ENCODE data around the gene FARS2.

Gene FARS2

GRCh38 chr6:5670381-5670780, 409.1 kb downstream of the FARS2 start:
- Histone ChIP-seq H3K36me3 (ENCODE audit: control insufficient read depth, insufficient read depth, low read length) (no peaks in the 10 kb centered on the region), H3K4me3 (replicated peaks; ENCODE audit: low read depth, low read length) (no peak overlapping the region), H3K27me3 (replicated peaks; ENCODE audit: control insufficient read depth, insufficient read depth, low read length) (no peaks in the 10 kb centered on the region)
- DNase-seq (ENCODE audit: extremely low read depth, insufficient read length), result no peak
- no peak for TF ChIP-seq CTCF (IDR thresholded peaks at IDR 0.05; ENCODE audit: insufficient read depth, low read length, poor library complexity, severe bottlenecking)

GRCh38 chr6:5670811-5671561, 409.7 kb downstream of the FARS2 start:
- Histone ChIP-seq H3K4me3 (replicated peaks; ENCODE audit: low read depth, low read length) (no peak overlapping the region), H3K27me3 (replicated peaks; ENCODE audit: control insufficient read depth, insufficient read depth, low read length) (no peaks in the 10 kb centered on the region), H3K36me3 (ENCODE audit: control insufficient read depth, insufficient read depth, low read length) (no peaks in the 10 kb centered on the region)
- peak; percentile 20 for DNase-seq (ENCODE audit: extremely low read depth, insufficient read length)
- no peak for TF ChIP-seq CTCF (IDR thresholded peaks at IDR 0.05; ENCODE audit: insufficient read depth, low read length, poor library complexity, severe bottlenecking)

- no peak for TF ChIP-seq CTCF (IDR thresholded peaks at IDR 0.05; ENCODE audit: insufficient read depth, low read length, poor library complexity, severe bottlenecking)
- DNase-seq (ENCODE audit: extremely low read depth, insufficient read length), result no peak
- Histone ChIP-seq H3K36me3 (ENCODE audit: control insufficient read depth, insufficient read depth, low read length) (no peaks in the 10 kb centered on the region), H3K27me3 (replicated peaks; ENCODE audit: control insufficient read depth, insufficient read depth, low read length) (no peaks in the 10 kb centered on the region), H3K4me3 (replicated peaks; ENCODE audit: low read depth, low read length) (no peak overlapping the region)
Measured at GRCh38 chr6:5671601-5672559, 410.6 kb downstream of the FARS2 start.

- no peak for DNase-seq (ENCODE audit: extremely low read depth, insufficient read length)
- no peak for TF ChIP-seq CTCF (IDR thresholded peaks at IDR 0.05; ENCODE audit: insufficient read depth, low read length, poor library complexity, severe bottlenecking)
- Histone ChIP-seq H3K4me3 (replicated peaks; ENCODE audit: low read depth, low read length) (no peak overlapping the region), H3K36me3 (ENCODE audit: control insufficient read depth, insufficient read depth, low read length) (no peaks in the 10 kb centered on the region), H3K27me3 (replicated peaks; ENCODE audit: control insufficient read depth, insufficient read depth, low read length) (no peaks in the 10 kb centered on the region)
Measured at GRCh38 chr6:5672581-5673011, 411.3 kb downstream of the FARS2 start.

GRCh38 chr6:5673019-5673790, 411.9 kb downstream of the FARS2 start:
- Histone ChIP-seq H3K4me3 (replicated peaks; ENCODE audit: low read depth, low read length) (no peak overlapping the region), H3K36me3 (ENCODE audit: control insufficient read depth, insufficient read depth, low read length) (no peaks in the 10 kb centered on the region), H3K27me3 (replicated peaks; ENCODE audit: control insufficient read depth, insufficient read depth, low read length) (no peaks in the 10 kb centered on the region)
- TF ChIP-seq CTCF (IDR thresholded peaks at IDR 0.05; ENCODE audit: insufficient read depth, low read length, poor library complexity, severe bottlenecking), result no peak
- no peak for DNase-seq (ENCODE audit: extremely low read depth, insufficient read length)
